C4-2B (cell line): Measurements from ENCODE around the gene CAMKK1.

Experiments used
- CTCF ChIP-seq: fragments of 450-650 bp; conservative IDR thresholded peaks from 2 replicates; pipeline ENCODE4 v1.5.1; 2017; ENCODE audit warnings: mild to moderate bottlenecking
- ZFX ChIP-seq: fragments of 450-650 bp; IDR thresholded peaks from 2 replicates; pipeline ENCODE4 v1.6.1; 2017

- TF ChIP-seq CTCF (no peak), ZFX (no peak)
Measured at GRCh38 chr17:3918372-3919122, 25.7 kb upstream of the CAMKK1 start.
